OCI-LY3 (cell line): ENCODE results near the gene SUCLA2.

Experiments used
- CTCF ChIP-seq: fragments of 200-600, 300-600 bp; sonication (generic); IDR thresholded peaks from 2 replicates; pipeline ENCODE4 v1.5.1; 2014; ENCODE audit warnings: antibody characterized with exemption, low read length, low read depth
- EZH2phosphoT487 ChIP-seq: fragments of 200-600 bp; shearing (Covaris generic); IDR thresholded peaks from 2 replicates; pipeline ENCODE4 v1.6.1; 2018; ENCODE audit warnings: antibody characterized with exemption, mixed run types, low read depth

GRCh38 chr13:47976325-47976724 is 24.7 kb downstream of the SUCLA2 start:
- TF ChIP-seq CTCF = no peak
- no peak for TF ChIP-seq EZH2phosphoT487
